OCI-LY3 (cell line): ENCODE results near the gene DDX11.
"Not testable (repeated sequence)": the region's sequence is repeated elsewhere in the genome, so short reads cannot be mapped to it uniquely, and the experiment has no call there.

Source experiments
- EZH2phosphoT487 ChIP-seq: fragments of 200-600 bp; shearing (Covaris generic); IDR thresholded peaks from 2 replicates; pipeline ENCODE4 v1.6.1; 2018; ENCODE audit warnings: antibody characterized with exemption, mixed run types, low read depth
- TF ChIP-seq, protein P1 (sequence below): fragments of 200-600, 300-600 bp; sonication (generic); IDR thresholded peaks from 2 replicates; pipeline ENCODE4 v1.5.1; 2014; ENCODE audit warnings: antibody characterized with exemption, low read length, low read depth

- TF ChIP-seq, protein P1, sequence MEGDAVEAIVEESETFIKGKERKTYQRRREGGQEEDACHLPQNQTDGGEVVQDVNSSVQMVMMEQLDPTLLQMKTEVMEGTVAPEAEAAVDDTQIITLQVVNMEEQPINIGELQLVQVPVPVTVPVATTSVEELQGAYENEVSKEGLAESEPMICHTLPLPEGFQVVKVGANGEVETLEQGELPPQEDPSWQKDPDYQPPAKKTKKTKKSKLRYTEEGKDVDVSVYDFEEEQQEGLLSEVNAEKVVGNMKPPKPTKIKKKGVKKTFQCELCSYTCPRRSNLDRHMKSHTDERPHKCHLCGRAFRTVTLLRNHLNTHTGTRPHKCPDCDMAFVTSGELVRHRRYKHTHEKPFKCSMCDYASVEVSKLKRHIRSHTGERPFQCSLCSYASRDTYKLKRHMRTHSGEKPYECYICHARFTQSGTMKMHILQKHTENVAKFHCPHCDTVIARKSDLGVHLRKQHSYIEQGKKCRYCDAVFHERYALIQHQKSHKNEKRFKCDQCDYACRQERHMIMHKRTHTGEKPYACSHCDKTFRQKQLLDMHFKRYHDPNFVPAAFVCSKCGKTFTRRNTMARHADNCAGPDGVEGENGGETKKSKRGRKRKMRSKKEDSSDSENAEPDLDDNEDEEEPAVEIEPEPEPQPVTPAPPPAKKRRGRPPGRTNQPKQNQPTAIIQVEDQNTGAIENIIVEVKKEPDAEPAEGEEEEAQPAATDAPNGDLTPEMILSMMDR = not testable (repeated sequence)
- not testable (repeated sequence) for TF ChIP-seq EZH2phosphoT487
Measured at GRCh38 chr12:31067656-31068055, 6.0 kb upstream of the DDX11 start.
